GM03348 (cell line): ENCODE measurements around the gene PZP.

ENCODE experiments used
- DNase-seq: peaks from one replicate; pipeline ENCODE4 v3.0.0; 2012; ENCODE audit warnings: low spot score

Gene PZP

DNA sequence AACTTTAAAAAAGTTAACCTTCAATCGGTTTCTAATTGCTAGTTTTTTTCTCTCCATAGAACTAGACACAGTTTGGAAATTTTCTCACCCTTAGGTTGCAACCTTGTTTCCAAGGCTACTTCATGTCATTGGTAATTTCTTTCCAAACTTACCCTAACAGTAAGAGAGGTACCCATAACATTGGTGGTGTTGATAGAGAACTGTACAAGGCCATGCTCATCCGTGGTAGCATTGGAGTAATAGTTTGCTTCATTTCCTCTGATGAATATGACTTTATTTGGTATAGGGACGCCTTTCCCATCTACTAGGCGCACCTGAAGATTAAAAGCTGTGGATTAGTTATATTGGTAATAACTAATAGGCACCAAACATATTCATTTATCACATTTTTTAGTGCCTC is 104.1 kb downstream of the PZP start:
- DNase-seq, result no peak

DNA sequence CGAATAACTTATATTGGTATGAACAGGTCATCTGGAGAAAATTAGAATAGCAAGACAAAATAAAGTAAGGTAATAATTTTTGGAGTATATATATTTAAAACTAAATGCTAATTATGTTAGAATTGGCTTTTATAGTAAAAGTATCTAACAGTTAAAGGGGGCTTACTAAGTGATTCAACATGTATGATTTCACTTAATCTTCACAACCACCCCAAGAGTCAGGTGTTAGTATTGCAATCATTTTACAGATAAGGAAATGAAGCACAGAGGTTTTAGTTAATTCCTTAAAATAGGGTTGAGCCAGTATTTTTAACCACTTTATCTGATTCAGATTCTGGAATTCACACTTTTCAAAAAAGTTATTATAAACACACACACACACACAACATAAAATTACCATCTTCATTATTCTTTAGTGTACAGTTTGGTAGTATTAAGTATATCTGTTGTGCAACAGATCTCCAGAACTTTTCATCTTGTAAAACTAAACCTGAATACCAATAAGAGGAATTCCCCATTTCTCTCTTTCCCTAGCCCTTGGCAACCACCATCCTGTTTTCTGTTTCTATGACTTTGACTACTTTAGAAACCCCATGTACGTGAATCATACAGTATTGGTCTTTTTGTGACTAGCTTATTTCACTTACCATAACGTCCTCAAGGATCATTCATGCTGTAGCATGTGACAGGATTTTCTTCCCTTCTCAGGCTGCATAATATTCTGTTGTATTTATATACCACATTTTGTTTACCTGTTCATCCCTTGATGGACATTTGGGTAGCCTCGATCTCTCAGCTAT is 104.9 kb downstream of the PZP start:
- DNase-seq, result no peak

DNA sequence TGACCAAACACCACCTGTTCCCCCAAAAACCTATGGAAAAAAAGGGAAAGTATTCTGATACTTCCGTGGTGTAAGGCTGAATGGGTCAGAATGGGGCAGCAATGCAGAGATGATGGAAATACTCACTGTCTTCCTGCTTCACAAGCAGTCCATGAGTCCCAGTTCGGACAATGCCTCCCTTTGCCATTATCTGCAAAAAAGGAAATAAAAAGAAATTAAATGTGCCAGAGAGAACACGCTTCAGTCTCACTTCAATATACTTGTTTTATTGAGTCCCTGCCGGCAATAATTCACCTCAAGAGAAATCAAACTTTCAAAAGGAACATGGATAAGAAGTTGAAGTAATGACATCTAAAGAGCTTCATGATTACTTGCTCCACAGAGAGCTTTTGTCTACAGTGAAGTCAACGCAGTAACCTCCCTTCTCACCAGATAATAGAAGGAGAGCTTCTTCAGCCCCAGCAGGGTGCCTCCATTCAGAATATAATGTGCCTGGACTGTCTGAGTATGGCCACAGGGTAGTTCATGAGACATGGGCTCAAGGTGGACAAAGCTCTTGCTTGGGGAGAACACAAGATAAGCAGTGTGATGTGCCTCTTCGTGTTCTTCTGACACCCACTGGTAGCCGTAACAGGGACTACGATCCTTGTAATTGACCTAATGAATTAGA is 107.0 kb downstream of the PZP start:
- no peak for DNase-seq

DNA sequence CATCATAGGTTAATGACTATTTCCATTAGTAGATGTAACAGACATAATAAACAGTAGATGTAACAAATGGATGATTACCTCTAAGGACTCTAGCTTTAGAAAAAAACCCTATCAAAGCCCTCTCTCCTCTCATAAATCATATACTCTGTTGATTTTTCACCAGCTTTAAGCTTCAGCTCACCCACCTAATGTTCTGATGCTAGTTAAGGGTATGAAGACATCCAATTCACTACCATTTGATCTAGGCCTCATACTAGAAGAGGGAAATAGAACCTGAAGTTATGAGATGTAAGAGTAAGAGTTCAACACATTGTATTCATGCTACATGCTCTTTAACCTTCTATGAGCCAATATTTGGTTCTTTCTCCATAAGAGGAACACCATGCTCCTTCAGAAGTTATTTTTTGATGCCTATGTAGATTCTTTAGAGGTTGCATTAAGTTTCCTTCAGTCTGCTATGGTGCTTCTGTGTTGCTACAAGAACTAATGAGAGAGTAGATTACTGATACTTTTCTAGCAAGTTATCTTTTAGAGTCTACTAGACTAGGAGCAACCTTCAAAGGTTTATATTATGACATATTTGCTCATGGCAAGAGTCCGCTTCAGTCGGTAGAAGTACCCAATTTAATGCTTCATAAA is 108.5 kb downstream of the PZP start:
- no peak for DNase-seq
